HG03378 (cell line): Measurements from ENCODE around the gene TMEM191B.
A peak's percentile ranks its signal among the peaks of the same experiment; 100 is the strongest.
"Not testable (repeated sequence)": the region's sequence is repeated elsewhere in the genome, so short reads cannot be mapped to it uniquely, and the experiment has no call there.

Experiments used
- ATAC-seq: cut with Tn5 transposase; IDR thresholded peaks from one replicate; pipeline ENCODE4 v1.9.1; 2021; ENCODE audit warnings: mild to moderate bottlenecking, moderate library complexity; ENCODE audit not compliant: unreplicated experiment

TMEM191B gene

GRCh38 chr22:18527752-18528596 lies at the start of gene TMEM191B:
Gene TMEM191B, plus strand, starts transcription at chr22:18527802. Its CDS starts 179 bp downstream, at chr22:18527981.
- ATAC-seq = peak; percentile 17

GRCh38 chr22:18496227-18496626 lies 31.4 kb upstream of the TMEM191B start:
- not testable (repeated sequence) for ATAC-seq

GRCh38 chr22:18511327-18511726 lies 16.3 kb upstream of the TMEM191B start:
- ATAC-seq = not testable (repeated sequence)

GRCh38 chr22:18512378-18512777 lies 15.2 kb upstream of the TMEM191B start:
- ATAC-seq = not testable (repeated sequence)

- not testable (repeated sequence) for ATAC-seq
Observed at GRCh38 chr22:18513454-18513853, 14.1 kb upstream of the TMEM191B start.

- not testable (repeated sequence) for ATAC-seq
Observed at GRCh38 chr22:18518061-18518460, 9.5 kb upstream of the TMEM191B start, which contains the start of gene GGTLC3. Gene GGTLC3, minus strand, starts transcription at chr22:18518161. Its CDS starts 264 bp downstream, at chr22:18517897.

GRCh38 chr22:18522762-18523161 lies 4.8 kb upstream of the TMEM191B start:
- ATAC-seq = not testable (repeated sequence)

GRCh38 chr22:18523328-18523727 lies 4.3 kb upstream of the TMEM191B start:
- not testable (repeated sequence) for ATAC-seq

- ATAC-seq = peak; percentile 67
Observed at GRCh38 chr22:18528597-18529415, 1.2 kb downstream of the TMEM191B start.

- peak; percentile 26 for ATAC-seq
Observed at GRCh38 chr22:18529416-18530145, 2.0 kb downstream of the TMEM191B start.

GRCh38 chr22:18533633-18534032 lies 6.0 kb downstream of the TMEM191B start:
- not testable (repeated sequence) for ATAC-seq

- ATAC-seq = not testable (repeated sequence)
Observed at GRCh38 chr22:18534315-18534714, 6.7 kb downstream of the TMEM191B start.

GRCh38 chr22:18539994-18540393 lies 12.4 kb downstream of the TMEM191B start:
- not testable (repeated sequence) for ATAC-seq

GRCh38 chr22:18543400-18543799 lies 15.8 kb downstream of the TMEM191B start:
- ATAC-seq = not testable (repeated sequence)

GRCh38 chr22:18544615-18545014 lies 17.0 kb downstream of the TMEM191B start:
- ATAC-seq = not testable (repeated sequence)

- not testable (repeated sequence) for ATAC-seq
Observed at GRCh38 chr22:18549458-18550179, 22.0 kb downstream of the TMEM191B start.

GRCh38 chr22:18551046-18551445 lies 23.4 kb downstream of the TMEM191B start:
- not testable (repeated sequence) for ATAC-seq

- not testable (repeated sequence) for ATAC-seq
Observed at GRCh38 chr22:18552839-18553597, 25.4 kb downstream of the TMEM191B start.
